Right cardiac atrium (tissue), 5 donors: Measurements from ENCODE around the gene NECTIN3. TPM values are rescaled to one million over a fixed set of nuclear protein-coding genes. Genes with fewer than 3 reads are reported as not detected.

Source experiments
- ATAC-seq, 2 donors: fragments of 200-7000 bp; cut with Tn5 transposase; one replicate each; pipeline versions ENCODE4 v1.8.0 to v1.9.1; 2020; ENCODE audit warnings: moderate library complexity in 2 of 2, mild to moderate bottlenecking in 1 of 2
- DNase-seq, 3 donors: peaks; one replicate each; pipeline ENCODE4 v3.0.0-alpha.2; 2020
- H3K27ac ChIP-seq: one replicate; pipeline ENCODE4 v1.5.1; 2013; ENCODE audit warnings: mild to moderate bottlenecking, low read length, control low read depth, moderate library complexity
- H3K27me3 ChIP-seq: one replicate; pipeline ENCODE4 v1.6.1; 2013; ENCODE audit not compliant: control insufficient read depth, insufficient read depth
- H3K4me1 ChIP-seq: one replicate; pipeline ENCODE4 v1.6.1; 2013; ENCODE audit warnings: low read length; ENCODE audit not compliant: control insufficient read depth, insufficient read depth
- H3K4me3 ChIP-seq: one replicate; pipeline ENCODE4 v1.5.1; 2013; ENCODE audit warnings: low read length, control low read depth
- H3K9me3 ChIP-seq: one replicate; pipeline ENCODE4 v1.6.1; 2013; ENCODE audit warnings: low read length; ENCODE audit not compliant: control insufficient read depth
- whole genome bisulfite sequencing: extraction: QIAGEN DNeasy Blood & Tissue Kit; methylation state at CpG from one replicate; pipeline ENCODE4 v1.1.7; 2013; 5-methylcytosine and 5-hydroxymethylcytosine counted together
- intact Hi-C, 4 donors: fragments of 100-400 bp; cut with DNase I; formaldehyde crosslinking; loops; one replicate each; pipeline versions ENCODE4 v1.11.0 to v1.14.0; 2022 to 2023
- polyA plus RNA-seq: library from polyadenylated mRNA; stranded (reverse); fragments of 200-250 nt; gene quantifications from one replicate; pipeline ENCODE4 v1.2.3, GENCODE V29; 2013
- total RNA-seq, 4 donors: library from RNA; stranded (reverse); fragmentation: NEBNext Ultra II Directional; extraction: Animal tissue kit (Norgen Biotek cat#: 25700); gene quantifications; one replicate each; pipeline ENCODE4 v1.2.1, GENCODE V29; 2021
- donor health status: healthy with polysubstance abuse.
- donor health status: DM: no; HTN: yes; CAD: no.
- donor health status: DM: no; HTN: no; CAD: no.
- donor health status: DM: no; HTN: yes; CAD: no; lungs with severe emphysema.
- donor health status: DM: yes; HTN: yes; CAD: no.

The NECTIN3 gene
- total and polyA plus RNA-seq, 5 donors: 3.8 to 16.7 (median 14.9) TPM

- Histone ChIP-seq H3K27me3 (no peaks in the 10 kb centered on the region), H3K4me1 (no peaks in the 10 kb centered on the region), H3K4me3 (no peak overlapping the region), H3K27ac (no peak overlapping the region), H3K9me3 (no peaks in the 10 kb centered on the region)
- DNase-seq (no peak), ATAC-seq (no peak)
- intact Hi-C loops: no loop called here
- whole genome bisulfite sequencing: 94% methylated on average over 3 of the region's 3 CpGs
These were observed 139.4 kb downstream of the NECTIN3 start for GRCh38 chr3:111210866-111211564.

GRCh38 chr3:111212511-111212910, 140.9 kb downstream of the NECTIN3 start:
- ATAC-seq: no peak
- Histone ChIP-seq H3K27ac (no peak overlapping the region), H3K27me3 (no peaks in the 10 kb centered on the region), H3K9me3 (no peaks in the 10 kb centered on the region), H3K4me3 (no peak overlapping the region), H3K4me1 (no peaks in the 10 kb centered on the region)
- intact Hi-C loops: no loop called here
- DNase-seq: no peak
- 85% methylated on average over 4 of the region's 4 CpGs for WGBS

DNA sequence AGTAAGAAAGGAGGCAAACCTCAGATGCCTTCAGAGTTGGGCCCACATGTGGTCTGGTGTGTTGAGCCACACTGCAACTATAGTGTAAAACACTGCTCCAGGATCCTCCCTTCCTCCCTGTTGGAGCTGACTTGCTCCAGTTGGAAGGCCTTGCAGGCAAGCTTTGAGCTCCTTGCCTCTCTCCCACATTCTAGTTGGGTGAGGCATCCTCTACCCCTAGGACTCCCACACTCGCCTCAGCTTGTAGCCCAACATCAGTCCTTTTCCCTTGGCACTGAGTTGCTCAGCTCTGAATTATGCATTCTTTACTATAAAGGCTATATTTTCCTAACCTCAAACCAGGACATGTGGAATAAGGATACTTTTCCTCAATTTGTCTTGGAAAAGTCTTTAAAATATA, 143.9 kb downstream of the NECTIN3 start:
- intact Hi-C loops: no loop called here
- H3K27ac ChIP-seq: no peak overlapping the region
- DNase-seq (no peak), ATAC-seq (no peak)
- no peaks in the 10 kb centered on the region for H3K27me3 ChIP-seq
- H3K4me1 ChIP-seq: no peaks in the 10 kb centered on the region
- no peaks in the 10 kb centered on the region for H3K9me3 ChIP-seq
- WGBS: 80% methylated on average over 1 of the region's 1 CpG
- H3K4me3 ChIP-seq: no peak overlapping the region

GRCh38 chr3:111218615-111219014, 147.0 kb downstream of the NECTIN3 start:
- intact Hi-C loops: no loop called here
- Histone ChIP-seq H3K4me3 (no peak overlapping the region), H3K27ac (no peak overlapping the region), H3K4me1 (no peaks in the 10 kb centered on the region), H3K27me3 (no peaks in the 10 kb centered on the region), H3K9me3 (no peaks in the 10 kb centered on the region)
- ATAC-seq: no peak
- DNase-seq: no peak
- WGBS: 82% methylated on average over 1 of the region's 1 CpG

- intact Hi-C loops: no loop called here
- no peak for ATAC-seq
- no peak for DNase-seq
- no peaks in the 10 kb centered on the region for H3K9me3 ChIP-seq
- H3K4me1 ChIP-seq: no peaks in the 10 kb centered on the region
- no peak overlapping the region for H3K27ac ChIP-seq
- no peaks in the 10 kb centered on the region for H3K27me3 ChIP-seq
- H3K4me3 ChIP-seq: no peak overlapping the region
These were observed 155.6 kb downstream of the NECTIN3 start for GRCh38 chr3:111227216-111227615.

- no peak for ATAC-seq
- Histone ChIP-seq H3K27ac (no peak overlapping the region), H3K27me3 (no peaks in the 10 kb centered on the region), H3K4me3 (no peak overlapping the region), H3K9me3 (no peaks in the 10 kb centered on the region), H3K4me1 (no peaks in the 10 kb centered on the region)
- intact Hi-C loops: no loop called here
- WGBS: 92% methylated on average over 3 of the region's 3 CpGs
- DNase-seq: no peak
These were observed 157.7 kb downstream of the NECTIN3 start for GRCh38 chr3:111229301-111229700.

GRCh38 chr3:111236836-111237713, 165.5 kb downstream of the NECTIN3 start:
- Histone ChIP-seq H3K9me3 (no peaks in the 10 kb centered on the region), H3K4me1 (no peaks in the 10 kb centered on the region), H3K27me3 (no peaks in the 10 kb centered on the region), H3K27ac (no peak overlapping the region), H3K4me3 (no peak overlapping the region)
- no peak for ATAC-seq
- WGBS: 75% methylated on average over 6 of the region's 6 CpGs
- intact Hi-C loops: no loop called here
- DNase-seq: no peak

GRCh38 chr3:111237946-111238345, 166.3 kb downstream of the NECTIN3 start:
- DNase-seq (no peak), ATAC-seq (no peak)
- H3K4me3 ChIP-seq: no peak overlapping the region
- H3K4me1 ChIP-seq: no peaks in the 10 kb centered on the region
- whole genome bisulfite sequencing: 93% methylated on average over 1 of the region's 1 CpG
- H3K27ac ChIP-seq: no peak overlapping the region
- no peaks in the 10 kb centered on the region for H3K27me3 ChIP-seq
- H3K9me3 ChIP-seq: no peaks in the 10 kb centered on the region
- intact Hi-C loops: no loop called here

DNA sequence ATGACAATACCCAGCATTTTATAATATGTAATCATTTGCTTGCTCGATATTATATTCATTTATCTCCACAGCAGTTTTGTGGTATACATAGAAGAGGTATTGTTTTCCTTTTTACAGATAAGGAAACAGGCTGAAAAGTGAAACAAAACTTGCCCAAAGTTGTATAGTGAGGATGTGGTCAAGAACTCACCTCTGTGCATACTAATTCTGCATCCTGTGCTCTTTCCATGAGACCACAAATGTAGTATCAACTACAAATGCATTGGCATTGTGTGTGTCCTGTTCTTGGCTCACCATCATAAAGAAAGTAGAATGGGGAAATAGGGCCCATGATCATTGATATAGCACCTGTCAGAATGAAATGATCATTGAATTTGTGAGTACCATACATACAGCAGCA, 167.3 kb downstream of the NECTIN3 start:
- intact Hi-C loops: no loop called here
- Histone ChIP-seq H3K27me3 (no peaks in the 10 kb centered on the region), H3K4me1 (no peaks in the 10 kb centered on the region), H3K27ac (no peak overlapping the region), H3K4me3 (no peak overlapping the region), H3K9me3 (no peaks in the 10 kb centered on the region)
- no peak for DNase-seq
- no peak for ATAC-seq
- 84% methylated on average over 1 of the region's 1 CpG for WGBS

DNA sequence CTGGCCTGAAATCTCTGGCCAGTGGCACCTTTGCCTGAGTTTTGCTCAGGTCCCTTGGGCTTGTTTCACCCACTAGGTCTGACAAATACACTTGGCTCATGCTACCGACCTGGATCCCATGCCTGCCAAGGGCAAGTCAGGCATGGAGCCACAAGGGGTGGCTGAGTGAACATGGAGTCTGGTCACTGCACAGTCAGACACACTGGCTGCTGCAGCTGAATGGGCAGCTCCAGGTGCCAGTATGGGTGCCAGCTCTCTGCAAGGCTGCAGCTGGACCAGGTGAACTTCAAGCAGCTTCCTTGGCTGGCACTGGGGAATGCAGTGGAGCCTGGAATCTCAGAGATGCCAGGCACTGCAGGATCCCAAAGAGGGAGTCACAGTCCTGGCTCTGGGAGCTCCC, 170.3 kb downstream of the NECTIN3 start:
- WGBS: 78% methylated on average over 1 of the region's 1 CpG
- no peaks in the 10 kb centered on the region for H3K4me1 ChIP-seq
- no peaks in the 10 kb centered on the region for H3K9me3 ChIP-seq
- intact Hi-C loops: no loop called here
- H3K27me3 ChIP-seq: no peaks in the 10 kb centered on the region
- no peak overlapping the region for H3K27ac ChIP-seq
- DNase-seq (no peak), ATAC-seq (no peak)
- no peak overlapping the region for H3K4me3 ChIP-seq
